NB4 (cell line): ENCODE data around the gene STIP1.
"Not testable (repeated sequence)": the region's sequence is repeated elsewhere in the genome, so short reads cannot be mapped to it uniquely, and the experiment has no call there.

ENCODE experiments used
- DNase-seq: peaks from one replicate; pipeline ENCODE4 v3.0.0; 2010; ENCODE audit warnings: low read depth
- H3K4me3 ChIP-seq: one replicate; pipeline ENCODE4 v1.5.1; 2011; ENCODE audit warnings: mild to moderate bottlenecking, low read depth, low read length, moderate library complexity
- MYC ChIP-seq: IDR thresholded peaks from 2 replicates; pipeline ENCODE4 v1.6.1; 2011; ENCODE audit warnings: low read depth, low read length
- POLR2A ChIP-seq: IDR thresholded peaks from 2 replicates; pipeline ENCODE4 v1.6.1; 2011; ENCODE audit warnings: mild to moderate bottlenecking; ENCODE audit not compliant: insufficient read length; ENCODE audit errors: extremely low read depth
- TF ChIP-seq, protein P1 (sequence below): IDR thresholded peaks from one replicate; pipeline ENCODE4 v1.5.1; 2012; ENCODE audit warnings: low read depth, low read length
- TF ChIP-seq, protein P2 (sequence below): IDR thresholded peaks from 2 replicates; pipeline ENCODE4 v1.6.1; 2011; ENCODE audit warnings: low read depth, low read length

STIP1 gene

DNA sequence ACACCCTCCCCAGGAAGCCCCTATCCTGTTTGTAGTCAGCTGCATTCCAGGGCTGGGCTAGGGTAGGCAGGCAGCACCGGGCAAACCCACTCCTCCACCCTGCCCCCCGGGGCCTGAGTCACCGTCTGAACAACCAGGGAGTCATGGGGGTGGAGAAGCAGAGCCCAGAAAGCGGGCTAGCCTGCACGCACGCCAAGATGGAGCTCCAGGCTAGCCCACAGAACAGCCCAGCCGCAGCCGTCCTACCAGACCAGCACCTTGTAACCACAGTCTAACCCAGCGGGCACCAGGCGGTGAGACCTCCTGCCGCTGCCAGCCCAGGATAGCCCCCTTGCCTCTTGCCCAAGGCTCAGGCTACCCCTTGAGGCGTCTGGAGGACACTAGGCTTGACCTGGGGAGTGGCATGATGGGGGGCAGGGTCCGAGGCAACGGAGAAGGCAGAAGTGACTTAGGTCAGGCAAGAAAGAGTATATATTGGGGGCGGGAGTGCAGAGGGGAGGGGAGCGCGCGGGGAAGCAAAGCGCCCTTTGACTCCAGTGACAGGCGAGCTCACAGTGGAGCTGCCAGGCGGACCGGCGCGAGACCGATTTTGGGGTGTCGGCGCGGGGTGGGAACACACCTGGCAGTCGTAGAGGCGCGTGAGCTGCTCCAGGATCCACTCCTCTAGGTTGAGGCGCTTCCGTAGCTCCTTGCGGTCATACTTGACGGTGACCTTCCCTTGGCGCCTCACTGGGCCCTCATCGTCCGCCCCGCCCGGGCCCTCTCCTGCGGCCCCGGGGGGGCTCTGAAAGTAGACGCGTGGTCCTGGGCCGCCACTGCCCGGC lies 60.0 kb downstream of the STIP1 start:
- TF ChIP-seq, protein P1, sequence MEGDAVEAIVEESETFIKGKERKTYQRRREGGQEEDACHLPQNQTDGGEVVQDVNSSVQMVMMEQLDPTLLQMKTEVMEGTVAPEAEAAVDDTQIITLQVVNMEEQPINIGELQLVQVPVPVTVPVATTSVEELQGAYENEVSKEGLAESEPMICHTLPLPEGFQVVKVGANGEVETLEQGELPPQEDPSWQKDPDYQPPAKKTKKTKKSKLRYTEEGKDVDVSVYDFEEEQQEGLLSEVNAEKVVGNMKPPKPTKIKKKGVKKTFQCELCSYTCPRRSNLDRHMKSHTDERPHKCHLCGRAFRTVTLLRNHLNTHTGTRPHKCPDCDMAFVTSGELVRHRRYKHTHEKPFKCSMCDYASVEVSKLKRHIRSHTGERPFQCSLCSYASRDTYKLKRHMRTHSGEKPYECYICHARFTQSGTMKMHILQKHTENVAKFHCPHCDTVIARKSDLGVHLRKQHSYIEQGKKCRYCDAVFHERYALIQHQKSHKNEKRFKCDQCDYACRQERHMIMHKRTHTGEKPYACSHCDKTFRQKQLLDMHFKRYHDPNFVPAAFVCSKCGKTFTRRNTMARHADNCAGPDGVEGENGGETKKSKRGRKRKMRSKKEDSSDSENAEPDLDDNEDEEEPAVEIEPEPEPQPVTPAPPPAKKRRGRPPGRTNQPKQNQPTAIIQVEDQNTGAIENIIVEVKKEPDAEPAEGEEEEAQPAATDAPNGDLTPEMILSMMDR, result no peak
- TF ChIP-seq MYC, result peak; percentile 35; the same call in 1 of the 2 replicates
- TF ChIP-seq, protein P2, sequence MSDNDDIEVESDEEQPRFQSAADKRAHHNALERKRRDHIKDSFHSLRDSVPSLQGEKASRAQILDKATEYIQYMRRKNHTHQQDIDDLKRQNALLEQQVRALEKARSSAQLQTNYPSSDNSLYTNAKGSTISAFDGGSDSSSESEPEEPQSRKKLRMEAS, result peak; percentile 54; the same call in 1 of the 2 replicates
- DNase-seq, result peak; percentile 92
- peak overlapping the region; percentile 87 for H3K4me3 ChIP-seq

DNA sequence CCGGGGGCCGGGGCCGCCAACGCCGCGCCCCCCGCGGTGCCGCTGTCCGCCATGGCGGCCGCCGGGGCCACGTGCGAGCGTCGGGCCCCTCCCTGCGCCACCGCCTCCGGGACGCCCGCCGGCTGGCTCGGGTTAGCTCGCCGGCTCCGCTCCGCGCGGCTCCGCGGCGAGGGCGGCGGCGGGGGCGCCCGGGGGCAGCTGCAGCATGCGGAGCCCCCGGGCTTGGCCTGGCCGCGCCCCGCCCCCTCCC lies 60.6 kb downstream of the STIP1 start:
- H3K4me3 ChIP-seq, DNase-seq: not testable (repeated sequence)

DNA sequence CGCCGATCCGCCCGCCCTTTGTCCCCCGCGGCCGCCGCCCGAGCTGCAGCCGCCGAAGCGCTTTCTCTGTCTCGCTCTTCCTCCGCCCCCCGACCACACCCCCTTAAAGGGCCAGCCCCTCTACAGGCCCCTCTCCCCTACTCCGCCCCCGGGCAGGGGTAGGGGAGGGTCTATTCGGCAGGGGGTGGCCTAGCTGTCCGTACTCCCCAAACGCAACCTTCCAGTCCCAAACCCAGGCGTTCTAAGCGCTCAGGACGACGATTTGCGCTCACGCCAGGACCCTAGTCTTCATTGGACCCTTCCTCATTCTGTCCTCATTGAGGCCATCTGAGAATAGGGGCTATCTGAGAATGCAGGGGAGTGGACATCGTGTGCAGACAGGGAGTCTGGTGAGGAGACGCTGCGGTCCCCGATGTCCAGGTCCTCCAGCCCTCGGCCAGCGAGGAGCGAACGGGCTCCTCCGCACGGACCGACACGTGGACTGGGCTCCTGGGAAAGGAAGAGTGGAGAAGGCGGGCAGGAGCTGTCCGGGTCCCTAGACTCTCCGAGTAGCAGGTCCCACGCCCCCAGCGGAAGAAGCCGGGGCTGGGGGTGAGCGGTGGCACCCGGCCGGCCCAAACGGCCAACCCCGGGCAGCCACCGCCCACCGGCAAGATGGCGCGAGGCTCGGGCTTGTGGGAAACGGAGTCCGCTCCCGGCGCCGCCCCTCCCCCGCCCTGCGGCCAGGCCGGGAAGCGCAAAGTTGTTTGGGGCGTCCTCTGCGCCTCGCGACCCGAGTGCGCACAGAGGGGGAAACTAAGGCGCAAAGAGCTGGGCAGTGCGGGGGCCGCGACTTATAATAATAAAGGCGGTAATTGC lies 61.1 kb downstream of the STIP1 start, which contains the start of gene PPP1R14B:
Gene PPP1R14B, minus strand, starts transcription at position 73 of the 858 bp plus-strand sequence. CDS start 270 bp downstream, outside the sequence.
- peak; percentile 93 for DNase-seq
- TF ChIP-seq, protein P2, result peak; percentile 94
- TF ChIP-seq POLR2A (peak; percentile 50), MYC (peak; percentile 83)
- TF ChIP-seq, protein P1, result no peak
- peak within 1 kb of the TSS; percentile 87 for H3K4me3 ChIP-seq

DNA sequence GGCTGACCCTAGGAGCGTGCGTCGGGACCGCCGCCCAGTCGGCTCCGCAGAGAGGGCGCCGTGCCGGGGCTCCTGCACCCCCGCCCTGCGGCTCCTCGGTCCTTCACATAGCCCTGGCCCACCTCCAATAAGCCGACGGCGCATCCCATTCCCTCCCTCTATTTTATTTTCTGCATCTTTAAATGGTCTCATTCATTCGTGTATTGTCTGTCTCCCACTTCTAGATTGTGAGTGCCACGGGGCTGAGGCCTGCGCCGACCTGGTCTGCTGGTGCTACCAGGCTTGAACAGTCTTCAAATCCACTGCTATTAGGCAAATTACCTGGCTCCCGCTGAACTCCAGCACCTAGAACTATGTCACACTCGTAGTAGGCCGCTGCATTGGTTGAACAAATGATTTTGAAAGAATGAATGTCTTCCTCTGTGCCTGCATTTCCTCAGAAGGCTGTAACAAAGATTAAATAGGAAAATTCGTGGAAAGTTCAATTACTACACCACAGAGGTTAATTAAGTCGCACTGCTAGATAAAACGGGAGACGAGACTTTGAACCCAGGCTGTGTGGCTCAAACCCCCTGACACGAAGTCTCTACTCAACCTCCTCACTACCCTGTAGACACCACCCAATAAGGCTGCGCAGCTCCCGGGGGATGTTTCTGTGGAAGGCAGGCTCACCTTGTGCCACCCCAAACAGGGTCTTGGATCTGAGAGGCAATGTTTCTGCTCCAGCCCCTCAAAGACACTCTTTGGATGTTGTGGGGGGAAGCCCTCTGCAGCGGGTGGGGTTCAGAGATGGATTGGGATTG lies 62.0 kb downstream of the STIP1 start:
- DNase-seq, result no peak
- no peak for TF ChIP-seq POLR2A
- TF ChIP-seq, protein P1, result no peak
- TF ChIP-seq, protein P2, result no peak
- no peak for TF ChIP-seq MYC
- no peak overlapping the region for H3K4me3 ChIP-seq

DNA sequence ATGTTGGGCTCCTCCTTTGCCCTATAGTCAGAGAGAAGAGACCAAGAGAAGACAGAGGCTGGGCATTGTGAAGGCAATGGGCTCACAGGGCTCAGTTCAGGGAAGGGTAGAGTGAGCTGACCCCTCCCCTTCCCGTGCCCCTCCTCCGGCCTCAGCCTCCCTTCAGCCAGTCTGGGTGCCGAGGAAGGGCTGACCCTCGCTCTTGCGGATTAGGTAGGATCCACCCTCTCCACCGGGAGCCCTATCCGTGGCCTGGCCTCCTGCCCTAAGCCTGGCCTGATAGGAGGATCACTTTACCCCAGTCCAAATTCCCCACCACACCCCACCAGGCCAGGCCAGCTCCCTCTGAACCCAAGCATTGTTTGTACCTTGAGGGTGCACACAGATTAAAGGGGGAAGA lies 62.6 kb downstream of the STIP1 start:
- H3K4me3 ChIP-seq, result no peak overlapping the region
- no peak for DNase-seq
- TF ChIP-seq MYC (no peak), POLR2A (no peak)
- TF ChIP-seq, protein P1, result no peak
- TF ChIP-seq, protein P2, result no peak

DNA sequence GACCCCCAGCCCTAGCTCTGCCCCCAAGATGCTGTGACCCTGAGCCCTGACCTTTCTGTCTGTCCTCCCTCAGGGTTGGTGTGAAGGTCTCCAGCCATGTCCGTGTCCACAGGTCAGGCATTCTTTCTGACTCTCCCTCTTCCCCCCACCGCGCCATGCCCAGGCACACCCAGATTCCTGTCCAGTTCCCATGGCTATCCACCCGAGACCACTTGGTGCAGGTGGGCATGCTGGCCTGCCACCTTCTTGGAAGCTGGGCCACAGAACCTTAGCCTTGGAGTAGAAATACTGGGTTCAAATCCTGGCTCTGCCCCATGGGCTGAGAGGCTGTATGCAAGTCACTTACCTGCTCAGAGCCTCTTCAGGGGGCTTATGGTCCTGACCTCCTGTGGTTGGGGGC lies 63.1 kb downstream of the STIP1 start:
- no peak for DNase-seq
- TF ChIP-seq POLR2A (no peak), MYC (no peak)
- TF ChIP-seq, protein P1, result no peak
- no peak overlapping the region for H3K4me3 ChIP-seq
